NCI-H2171 (cell line): ENCODE measurements around the gene RABAC1.

Experiments
- DNase-seq: peaks from one replicate; lab custom pipeline; 2025; lab: John Stamatoyannopoulos, UW

Gene RABAC1

GRCh38 chr19:41928754-41929535 is 30.2 kb downstream of the RABAC1 start:
- DNase-seq: no peak

DNA sequence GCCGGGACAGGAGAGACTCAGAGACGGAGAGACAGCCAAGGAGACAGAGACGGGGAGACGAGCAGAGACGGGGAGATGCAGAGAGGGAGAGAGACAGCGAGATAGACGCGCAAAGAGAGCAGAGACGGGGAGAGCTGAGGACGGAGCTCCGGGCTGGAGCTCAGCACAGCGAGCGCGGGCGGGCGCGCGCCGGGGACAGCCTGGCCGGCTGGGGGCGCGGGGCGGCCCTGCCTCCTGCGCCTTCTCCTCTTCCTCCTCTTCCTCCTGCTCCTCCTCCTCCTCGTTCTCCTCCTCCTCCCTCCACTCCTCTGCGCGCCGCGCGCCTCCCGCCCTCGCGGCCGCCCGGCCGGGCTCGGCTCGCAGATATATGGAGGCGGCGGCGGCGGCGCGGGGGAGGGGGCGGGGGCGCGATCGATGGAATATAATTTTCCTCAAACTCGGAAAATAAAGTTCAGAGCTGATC is 30.9 kb downstream of the RABAC1 start, which contains the start of gene ERFL:
Gene ERFL (minus strand): TSS at position 229 of the 463 bp plus-strand sequence. CDS start 15,530 bp downstream, outside the sequence.
- DNase-seq: no peak

GRCh38 chr19:41927497-41928192 is 31.5 kb downstream of the RABAC1 start:
- DNase-seq: no peak

DNA sequence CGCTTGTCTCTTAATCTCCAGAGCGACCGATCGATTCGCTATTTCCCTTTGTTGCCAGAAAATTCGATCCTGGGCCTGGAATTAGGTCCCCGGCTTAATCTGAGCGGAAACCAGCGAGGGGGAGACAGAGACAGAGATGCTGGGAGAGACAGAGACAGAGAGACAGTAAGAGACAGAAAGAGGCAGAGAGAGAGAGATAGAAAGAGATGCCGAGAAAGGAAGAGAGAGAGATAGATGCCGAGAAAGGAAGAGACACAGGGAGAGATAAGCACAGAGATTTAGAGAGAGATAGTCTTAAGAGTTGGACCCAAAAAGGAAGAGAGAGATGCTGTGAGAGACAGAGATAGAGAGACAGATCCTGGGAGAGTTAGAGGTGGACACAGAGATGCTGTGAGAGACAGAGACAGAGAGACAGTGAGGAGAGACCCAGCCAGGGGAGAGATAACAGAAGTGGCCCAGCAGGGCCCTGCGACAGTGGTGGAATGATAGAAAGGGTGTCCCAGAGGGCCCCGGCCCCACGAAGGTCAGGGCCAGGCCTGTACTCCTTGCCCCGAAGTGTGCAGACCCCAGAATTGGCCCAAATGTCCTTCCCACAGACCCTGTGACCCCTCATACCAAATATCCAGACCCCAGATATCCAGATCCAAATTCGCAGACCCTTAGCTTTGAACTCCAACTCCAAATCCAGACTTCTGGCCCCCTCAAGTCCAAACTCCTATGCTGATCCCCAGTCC is 32.2 kb downstream of the RABAC1 start:
- DNase-seq: no peak

DNA sequence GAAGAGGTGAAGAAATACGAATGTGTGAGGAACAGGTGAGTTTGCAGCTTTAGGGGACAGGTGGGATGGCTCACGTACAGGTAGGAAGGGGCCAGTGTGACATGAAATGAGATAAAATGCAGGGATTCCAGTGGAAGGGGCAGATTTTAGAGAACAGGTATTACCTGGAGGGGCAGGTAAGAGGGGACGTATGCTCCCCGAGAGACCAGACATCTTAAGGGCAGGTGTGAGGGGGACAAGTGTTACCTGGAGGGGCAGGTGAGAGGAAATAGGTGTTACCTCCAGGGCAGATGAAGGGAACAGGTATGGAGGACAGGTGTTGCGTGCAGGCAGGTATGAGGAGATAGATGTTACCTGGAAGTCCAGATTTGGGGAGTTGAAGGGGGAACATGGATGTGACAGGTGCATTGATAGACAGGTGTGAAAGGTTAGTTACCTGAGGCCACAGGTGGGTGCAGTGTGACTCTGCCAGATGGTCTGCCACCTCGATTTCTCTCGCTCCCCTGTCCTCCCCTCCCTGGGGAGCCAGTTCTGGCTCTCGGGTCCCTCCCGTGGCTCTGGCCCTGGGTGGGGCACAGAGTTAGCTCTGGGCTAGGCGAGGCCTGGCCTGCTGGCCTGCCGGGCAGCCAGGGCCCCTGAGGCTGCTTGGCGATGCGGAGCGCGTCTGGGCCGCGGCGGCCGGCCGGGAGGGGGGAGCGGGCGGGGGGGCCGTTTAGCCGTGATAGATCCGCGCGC is 32.9 kb downstream of the RABAC1 start:
- no peak for DNase-seq

GRCh38 chr19:41925208-41926003 is 33.7 kb downstream of the RABAC1 start:
- DNase-seq: no peak

DNA sequence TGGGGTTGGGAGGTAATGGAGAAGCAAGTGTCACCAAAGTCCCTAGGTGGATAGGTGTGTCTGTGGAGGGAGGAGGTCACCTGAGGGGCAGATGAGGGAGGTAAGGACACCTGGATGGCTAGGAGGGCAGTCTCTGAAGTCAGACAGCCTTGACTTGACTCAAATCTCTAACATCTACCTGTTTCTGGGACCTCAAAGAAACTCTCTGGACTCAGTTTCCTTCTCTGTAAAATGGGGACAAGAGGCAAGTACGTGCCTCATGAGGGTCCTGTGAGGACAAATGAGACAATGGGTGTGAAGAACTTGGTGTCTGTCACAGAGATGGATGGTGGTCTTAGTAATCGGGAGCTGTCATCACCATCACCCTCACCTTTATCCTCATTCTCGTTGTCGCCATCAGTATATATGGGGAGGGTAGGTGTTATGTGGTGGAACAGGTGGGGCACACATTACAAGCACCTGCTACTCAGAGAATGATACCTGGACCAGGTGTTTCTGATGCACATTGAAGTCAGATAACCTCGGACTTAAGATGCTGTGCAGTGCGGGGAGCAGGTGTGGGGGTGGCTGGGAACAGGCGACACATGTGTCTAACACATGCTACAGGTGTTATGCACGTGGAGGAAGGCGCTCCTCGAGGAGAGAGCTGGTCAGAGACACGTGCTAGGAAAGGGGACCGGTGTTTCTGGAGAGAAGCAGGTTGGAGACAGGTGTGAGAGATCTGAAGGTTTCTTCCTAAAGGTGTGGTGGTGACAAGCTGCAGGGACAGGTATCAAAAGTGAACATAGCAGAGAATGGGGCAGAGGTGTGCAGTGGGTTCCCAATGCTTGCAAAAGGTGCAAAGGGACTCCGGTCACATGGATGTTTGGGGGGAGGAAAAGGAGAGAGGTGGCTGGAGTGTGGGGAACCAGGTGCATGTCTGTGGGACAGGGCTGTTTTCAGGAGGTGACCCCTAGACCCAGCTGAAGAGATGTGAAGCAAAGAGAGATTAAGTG is 34.7 kb downstream of the RABAC1 start:
- DNase-seq: no peak

DNA sequence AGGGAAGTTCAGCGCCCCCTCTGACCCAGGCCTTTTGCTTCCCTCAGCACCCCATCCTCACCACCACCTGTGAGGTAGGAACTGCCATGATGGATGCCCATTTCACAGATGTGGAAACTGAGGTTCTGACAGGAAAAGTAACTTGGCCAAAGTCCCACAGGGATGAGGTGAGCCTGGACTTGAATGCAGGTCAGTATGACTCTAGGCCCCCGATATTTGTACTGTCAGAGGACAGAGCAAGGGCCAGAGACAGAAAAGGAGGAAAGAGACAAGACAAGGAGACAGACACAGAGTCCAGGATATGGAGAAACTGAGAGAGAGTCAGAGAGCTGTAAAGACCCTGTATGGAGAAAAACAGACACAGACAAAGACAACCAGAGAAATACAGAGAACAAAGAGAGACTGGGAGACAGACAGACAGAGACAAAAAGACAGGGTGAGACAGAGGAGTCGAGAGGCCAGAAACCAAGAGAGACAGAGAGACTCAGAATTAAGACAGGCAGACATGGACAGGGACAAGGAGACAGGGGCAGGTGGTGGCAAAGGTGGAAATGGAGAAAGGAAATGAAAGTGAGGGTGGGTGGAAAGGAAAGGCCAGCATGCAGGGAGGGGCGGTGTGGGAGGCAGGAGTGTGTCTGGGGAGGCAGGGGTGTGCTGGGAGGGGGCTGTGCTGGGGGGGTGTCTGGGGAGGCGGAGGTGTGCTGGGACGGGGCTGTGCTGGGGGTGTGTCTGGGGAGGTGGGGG is 35.9 kb downstream of the RABAC1 start:
- no peak for DNase-seq

- DNase-seq: no peak
These were observed 36.5 kb downstream of the RABAC1 start for GRCh38 chr19:41922585-41922984.

- no peak for DNase-seq
These were observed 37.2 kb downstream of the RABAC1 start for GRCh38 chr19:41921577-41922576.

DNA sequence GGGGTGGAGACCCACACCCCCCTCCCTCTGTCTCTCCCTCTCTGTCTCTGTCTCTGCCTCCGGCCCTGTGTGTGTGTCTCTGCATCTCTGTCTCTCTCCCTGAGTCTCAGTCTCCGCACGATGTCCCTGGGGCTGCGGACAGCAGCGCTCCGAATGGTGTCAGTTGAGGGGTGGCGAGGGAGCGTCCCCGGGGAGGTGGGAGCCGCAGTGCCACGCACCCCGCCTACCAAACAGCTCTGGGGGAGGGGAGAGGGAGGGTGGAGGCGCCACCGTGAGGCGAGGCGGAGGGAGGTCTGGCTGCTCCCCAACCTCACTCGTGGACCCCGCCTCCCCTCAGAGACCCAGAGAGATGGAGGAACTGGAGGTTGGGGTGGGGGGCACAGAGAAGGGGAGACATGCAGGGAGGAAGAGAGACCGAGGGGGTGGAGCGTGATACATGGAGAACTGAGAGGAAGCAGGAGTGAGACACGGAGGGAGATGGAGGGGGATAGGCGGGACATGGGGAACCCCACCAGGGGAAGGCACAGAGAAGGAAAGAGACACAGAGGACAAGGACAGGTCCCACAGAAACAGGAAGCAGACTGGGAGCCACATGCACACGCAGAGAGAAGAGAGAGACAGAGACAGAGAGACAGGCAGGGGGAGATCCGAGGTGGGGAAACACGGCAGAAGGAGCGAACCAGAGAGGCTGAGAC is 38.1 kb downstream of the RABAC1 start:
- no peak for DNase-seq

GRCh38 chr19:41919948-41920712 is 39.0 kb downstream of the RABAC1 start:
- DNase-seq: no peak

GRCh38 chr19:41918653-41919244 is 40.4 kb downstream of the RABAC1 start:
- DNase-seq: no peak

GRCh38 chr19:41918095-41918494 is 41.0 kb downstream of the RABAC1 start:
- no peak for DNase-seq

GRCh38 chr19:41917676-41918075 is 41.4 kb downstream of the RABAC1 start:
- DNase-seq: no peak
